HG03280 (cell line): ENCODE measurements around the gene NDUFV3.
A peak's percentile ranks its signal among the peaks of the same experiment; 100 is the strongest.
"Not testable (repeated sequence)": the region's sequence is repeated elsewhere in the genome, so short reads cannot be mapped to it uniquely, and the experiment has no call there.

ENCODE experiments used
- ATAC-seq: cut with Tn5 transposase; IDR thresholded peaks from one replicate; pipeline ENCODE4 v1.9.1; 2021; ENCODE audit warnings: mild to moderate bottlenecking, moderate library complexity; ENCODE audit not compliant: unreplicated experiment

NDUFV3 gene

DNA sequence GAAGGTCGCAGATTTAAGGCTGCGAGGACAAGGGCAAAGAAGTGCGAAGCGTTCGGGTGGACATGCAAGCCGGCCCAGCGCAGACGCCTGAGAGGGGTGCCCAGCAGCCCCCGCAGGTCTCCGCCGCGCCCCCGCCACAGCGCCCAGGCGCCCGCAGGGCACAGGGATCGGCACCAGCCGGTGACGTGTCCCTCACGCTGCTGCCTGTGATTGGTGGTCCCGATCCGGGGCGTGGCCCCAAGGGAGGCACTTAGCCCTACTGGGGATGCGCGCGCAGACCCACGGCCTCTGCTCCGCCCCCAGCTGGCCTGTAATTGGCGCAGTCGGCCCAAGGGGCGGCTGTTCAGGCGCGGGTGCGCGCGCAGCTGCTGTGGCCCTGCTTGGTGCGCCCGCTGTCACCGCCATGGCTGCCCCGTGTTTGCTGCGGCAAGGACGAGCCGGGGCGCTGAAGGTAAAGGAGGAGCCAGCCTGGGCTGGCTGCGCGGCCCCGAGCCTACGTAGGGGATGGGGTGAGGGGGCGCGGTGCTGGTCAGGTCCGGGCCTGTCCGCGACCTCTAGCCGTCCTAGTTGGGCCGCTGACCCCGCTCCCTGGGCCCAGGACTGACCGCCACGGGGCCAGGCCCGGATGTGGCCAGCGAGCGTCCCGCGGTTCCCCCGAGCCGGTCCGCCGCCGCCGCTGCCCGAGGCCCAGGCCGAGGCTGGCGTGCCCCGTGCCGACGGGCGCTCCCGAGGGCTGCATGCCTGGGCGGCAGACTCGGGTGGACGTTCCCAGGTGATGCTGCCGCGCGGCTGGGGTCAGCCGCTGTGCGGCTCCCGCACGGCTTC lies at the start of gene NDUFV3:
NDUFV3 (plus strand) TSS at position 379 of the 825 bp plus-strand sequence; CDS start at position 404, 25 bp downstream.
- ATAC-seq: peak; percentile 93

DNA sequence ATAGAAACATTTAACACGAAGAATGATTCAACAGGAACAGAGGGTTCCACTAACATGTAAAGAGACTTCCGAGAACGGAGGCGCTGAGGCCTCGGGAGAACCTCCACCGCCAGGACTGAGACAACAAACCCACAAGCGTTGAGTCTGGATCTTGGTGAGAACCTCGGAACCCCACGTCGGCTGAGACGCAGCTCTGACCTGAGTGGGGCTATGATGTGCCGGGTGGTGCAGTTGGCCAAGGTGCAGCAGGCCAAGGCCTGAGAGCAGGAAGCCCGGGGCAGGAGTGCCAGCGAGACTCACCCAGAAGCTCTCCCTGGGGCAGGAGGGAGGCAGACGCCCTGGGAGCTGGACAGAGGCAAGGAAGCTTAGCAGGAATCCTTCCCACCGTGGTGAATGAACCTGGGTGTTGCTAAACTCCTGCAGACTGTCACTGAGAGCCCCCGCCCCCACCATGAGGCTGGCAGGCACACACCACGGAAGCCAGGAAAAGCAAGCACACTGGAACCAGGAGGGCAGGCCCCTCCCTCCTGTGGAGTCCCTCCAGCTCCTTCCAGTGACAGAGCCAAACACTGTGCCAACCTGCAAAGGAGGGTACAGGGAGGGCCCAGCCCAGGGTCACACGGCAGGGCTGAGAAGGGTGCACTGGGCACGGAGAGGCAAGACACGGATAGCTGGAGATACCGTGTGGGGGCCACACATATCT lies 48.5 kb upstream of the NDUFV3 start:
- no peak for ATAC-seq

DNA sequence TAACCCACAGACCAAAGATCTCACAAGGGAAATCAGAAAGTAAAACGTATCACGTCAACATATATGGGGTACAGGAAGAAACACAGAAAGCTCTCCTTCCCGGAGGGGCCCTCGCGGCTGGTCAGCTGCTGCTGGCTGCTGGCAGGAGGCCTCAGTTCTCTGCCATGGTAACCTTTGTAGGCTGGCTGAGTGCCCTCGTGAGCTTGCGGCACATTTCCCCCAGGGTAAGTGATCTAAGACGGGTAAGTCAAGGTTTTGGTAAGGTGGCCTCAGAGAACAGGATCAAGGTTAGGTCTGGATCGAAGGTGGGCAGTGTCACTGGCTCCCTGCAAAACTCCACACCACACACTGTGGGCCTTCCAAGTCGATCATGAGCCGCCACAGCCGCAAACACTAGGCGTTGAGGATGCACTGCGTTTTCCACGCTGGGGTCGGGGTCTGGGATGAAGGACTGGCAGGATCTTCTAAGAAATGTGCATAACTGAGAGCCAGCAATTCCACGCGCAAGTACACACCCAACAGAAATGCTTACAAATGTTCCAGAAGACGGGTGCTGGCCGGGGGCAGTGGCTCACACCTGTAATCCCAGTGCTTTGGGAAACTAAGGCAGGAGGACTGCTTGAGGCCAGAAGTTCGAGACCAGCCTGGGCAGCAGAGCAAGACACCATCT lies 47.7 kb upstream of the NDUFV3 start:
- ATAC-seq: no peak

DNA sequence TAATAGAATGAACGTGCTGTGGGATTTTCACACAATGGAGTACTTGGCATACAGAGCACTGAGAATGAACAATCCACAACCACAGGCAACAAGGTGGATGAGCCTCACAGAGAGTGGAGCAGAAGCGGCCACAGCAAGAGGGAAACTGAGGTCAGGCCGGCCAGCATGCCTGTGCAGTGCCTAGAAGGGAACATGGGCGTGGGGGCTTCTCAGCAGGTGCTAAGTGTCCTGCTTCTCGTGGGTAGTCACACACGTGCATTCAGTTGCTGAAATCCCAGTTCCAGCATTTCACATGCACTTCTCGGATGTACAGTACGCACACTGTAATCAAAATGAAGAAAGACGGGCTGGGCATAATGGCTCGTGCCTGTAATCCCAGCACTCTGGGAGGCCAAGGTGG lies 46.9 kb upstream of the NDUFV3 start:
- no peak for ATAC-seq

DNA sequence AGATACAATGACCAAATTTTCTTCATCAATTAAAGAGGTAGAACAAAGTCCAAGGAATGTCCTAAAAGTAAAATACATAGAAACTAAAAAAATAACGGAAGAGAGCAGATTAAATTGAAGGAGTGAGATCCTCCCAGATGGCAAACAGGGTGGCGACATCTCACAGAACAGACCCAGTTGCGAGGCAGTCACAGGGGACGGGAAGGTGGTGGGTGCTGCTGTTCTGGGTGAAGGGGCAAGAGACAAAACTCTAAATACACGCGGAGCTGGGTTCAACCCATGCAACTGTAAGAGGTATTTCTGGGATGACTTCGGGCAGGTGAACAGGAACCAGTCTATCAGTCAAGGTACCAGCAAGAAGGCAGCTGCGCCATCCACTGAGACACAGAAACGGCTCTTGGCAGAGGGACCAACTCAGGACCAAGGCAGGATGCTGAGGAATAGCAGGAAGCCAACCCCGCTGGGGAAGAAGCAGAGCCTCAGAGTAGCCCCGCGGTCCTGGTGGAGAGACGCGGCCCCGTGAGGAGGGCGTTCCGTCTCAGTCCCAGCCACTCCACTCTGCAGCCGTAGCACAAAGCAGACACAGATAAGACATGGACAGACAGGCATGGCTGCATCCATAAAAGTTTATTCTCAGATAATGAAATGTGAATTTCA lies 45.9 kb upstream of the NDUFV3 start:
- no peak for ATAC-seq

DNA sequence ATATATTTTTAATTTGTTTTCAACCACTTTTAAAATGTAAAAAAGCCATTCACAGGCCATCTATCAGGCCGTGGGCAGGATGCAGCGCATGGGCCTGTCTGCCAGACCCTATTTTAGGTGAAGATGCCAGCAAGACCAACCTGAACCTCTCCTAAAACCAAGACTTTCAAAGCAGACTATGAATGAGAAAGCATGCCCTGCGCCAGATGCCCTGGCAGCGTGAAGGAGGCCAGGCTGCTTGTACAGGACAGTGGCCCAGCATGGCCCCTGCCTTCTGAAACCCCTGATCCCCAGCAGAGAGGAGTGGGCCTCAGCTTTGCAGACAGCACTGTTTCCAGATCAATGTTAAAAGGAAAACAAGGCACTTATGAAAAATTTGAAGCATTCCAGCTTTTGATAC lies 45.4 kb upstream of the NDUFV3 start:
- ATAC-seq: no peak

DNA sequence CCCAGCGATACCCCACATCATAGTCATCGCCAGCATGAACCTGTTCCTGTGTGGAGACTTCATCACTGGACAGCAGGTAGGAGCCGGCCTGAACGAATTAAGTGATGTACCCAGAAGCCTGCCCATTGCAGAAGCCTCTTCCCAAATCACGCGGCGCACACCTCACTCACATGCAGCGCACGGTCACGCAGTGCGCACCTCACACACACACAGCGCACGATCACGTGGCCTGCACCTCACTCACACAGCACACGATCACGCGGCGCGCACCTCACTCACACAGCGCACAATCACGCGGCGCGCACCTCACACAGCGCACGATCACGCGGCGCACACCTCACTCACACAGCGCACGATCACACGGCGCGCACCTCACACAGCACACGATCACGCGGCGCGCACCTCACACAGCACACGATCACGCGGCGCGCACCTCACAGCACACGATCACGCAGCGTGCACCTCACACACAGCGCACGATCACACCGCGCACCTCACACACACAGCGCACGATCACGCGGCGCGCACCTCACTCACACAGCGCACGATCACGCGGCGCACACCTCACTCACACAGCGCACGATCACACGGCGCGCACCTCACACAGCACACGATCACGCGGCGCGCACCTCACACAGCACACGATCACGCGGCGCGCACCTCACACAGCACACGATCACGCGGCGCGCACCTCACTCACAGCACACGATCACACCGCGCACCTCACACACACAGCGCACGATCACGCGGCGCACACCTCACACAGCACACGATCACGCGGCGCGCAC lies 44.8 kb upstream of the NDUFV3 start:
- ATAC-seq: not testable (repeated sequence)

DNA sequence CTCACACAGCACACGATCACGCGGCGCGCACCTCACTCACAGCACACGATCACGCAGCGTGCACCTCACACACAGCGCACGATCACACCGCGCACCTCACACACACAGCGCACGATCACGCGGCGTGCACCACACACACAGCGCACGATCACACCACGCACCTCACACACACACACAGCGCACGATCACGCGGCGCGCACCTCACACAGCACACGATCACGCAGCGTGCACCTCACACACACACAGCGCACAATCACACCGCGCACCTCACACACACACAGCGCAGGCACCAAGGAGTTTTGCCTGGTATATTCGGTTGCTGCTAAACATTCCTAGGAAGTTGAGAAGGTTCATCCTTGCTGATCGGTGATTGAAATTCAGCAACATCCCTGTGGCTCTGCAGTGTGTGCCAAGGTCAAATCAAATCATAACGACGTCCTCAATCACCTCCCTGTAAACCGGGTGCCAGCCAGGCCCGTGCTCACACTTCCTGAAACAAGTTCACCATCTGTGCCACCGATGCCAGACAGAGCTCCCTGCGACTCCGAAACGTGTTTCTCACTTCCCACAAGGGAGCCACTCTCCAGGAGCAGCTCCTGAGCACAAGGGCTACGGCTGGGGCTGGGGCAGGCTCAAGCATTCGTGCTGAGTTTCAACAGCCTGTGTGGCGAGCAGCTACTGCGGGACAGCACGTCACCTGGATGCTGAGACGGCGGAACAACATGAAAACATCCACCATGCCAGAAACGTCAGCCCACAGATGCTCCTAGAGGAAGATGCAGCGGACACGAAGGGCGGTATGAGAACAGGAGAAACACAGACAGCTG lies 44.0 kb upstream of the NDUFV3 start:
- no peak for ATAC-seq

DNA sequence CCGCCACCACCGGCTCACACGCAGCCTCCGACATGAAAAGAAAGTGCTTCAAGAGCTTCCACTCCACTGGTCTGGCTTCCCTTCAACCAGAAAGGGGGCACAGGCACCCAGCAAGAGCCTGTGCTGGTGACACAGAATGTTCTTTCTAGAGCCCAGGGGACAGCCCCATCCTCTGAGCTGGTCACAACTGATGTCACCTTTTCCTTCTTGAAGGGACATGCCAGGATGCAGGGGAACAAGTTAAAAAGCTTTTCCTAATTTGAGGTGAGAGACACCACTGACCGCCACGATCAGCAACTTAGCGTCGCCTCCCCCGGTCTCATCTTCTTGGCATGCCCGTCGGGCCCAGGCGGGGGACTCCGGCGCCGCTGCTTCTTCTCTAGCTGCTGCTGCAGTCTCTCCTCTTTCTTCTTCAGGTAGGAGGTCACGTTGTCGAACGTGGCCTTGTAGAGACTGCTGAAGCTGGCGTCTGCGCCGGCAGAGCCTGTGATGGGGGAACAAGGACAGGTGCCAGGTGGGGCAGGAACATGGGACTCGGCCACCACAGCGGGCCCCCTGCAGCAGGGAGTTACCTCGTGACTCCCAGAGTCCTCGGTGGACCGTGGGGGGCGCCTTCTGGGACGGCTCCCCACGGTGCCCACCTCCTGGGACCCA lies 43.2 kb upstream of the NDUFV3 start:
- no peak for ATAC-seq

DNA sequence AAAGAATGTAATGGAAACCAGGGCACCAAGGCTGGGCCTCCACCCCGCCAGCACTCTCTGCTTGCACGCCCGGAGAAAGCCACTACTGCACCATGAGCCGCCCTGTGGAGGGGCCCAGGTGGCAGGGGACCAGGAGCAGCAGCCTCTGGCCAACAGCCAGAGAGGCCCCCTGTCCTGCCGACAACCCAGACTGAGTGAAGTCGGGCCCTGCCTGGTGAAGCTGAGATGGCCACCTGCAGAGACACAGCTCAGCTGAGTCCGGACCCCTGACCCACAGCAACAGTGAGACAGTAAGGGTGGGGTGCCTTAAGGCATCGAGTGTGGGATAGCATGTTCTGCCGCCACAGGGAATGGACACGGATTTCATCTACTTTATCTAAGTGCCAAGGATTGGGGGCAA lies 42.6 kb upstream of the NDUFV3 start:
- ATAC-seq: no peak

DNA sequence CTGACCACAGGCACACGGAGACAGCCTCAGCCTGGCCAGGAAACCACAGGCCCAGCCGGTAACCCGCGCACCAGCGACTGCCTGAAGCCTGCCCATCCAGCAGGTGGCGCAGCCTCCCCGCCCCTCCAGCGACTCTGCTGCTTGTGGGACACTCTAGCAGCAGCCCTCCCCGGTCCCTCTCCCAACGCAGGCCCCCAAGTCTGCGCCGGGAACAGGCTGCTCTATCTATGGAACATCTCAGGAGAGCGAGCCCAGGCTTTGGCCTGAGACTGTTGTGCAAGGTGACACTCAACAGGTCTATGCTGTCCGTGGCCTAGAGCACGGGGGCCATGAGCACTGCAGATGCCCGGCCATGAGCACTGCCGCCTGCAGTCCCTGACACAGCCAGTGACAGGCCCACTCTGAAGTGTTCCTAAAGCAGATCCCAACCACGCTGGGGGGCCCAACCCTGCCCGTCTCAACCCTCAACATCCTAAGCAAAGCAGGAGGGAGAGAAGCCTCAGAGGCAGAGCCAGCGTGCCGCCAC lies 42.2 kb upstream of the NDUFV3 start:
- no peak for ATAC-seq

DNA sequence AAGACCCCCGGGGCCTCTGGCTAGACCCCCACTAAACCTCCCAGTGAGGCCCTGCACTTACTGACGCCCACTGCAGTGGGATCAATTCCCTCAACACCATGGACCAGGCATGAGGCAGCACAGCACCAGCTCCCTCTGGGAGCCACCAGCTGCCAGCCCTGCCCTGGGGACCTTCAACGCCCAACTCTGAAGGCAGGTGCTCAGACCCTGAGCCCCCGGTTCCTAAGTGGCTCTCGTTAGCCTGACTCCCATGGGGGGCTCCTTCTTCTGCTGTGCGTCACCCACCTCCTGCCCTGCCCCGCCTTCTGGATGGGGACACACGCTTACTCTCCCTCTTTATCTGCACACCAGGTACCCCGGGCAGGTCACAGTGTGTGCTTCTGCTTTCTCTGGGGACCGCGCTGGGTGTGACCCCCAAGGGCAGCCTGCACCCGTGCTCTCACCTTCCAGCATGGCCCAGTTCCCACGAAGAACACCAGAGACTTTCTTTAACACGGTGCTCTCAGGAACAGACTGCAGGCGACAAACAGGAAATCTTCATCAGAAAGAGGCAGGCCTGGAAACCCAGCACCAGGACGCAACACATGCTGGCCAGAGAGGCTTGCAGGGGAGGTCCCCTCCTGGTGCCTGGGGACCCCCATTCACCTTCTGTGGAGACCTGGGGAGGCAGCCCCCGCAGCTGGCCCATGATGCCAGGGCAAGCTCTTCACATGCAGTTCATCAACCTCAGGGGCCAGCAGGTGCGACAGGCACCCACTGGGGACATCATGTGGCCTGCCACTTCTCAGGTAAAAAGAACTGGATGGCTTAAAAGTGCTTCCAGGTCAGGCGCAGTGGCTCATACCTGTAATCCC lies 41.1 kb upstream of the NDUFV3 start:
- no peak for ATAC-seq

DNA sequence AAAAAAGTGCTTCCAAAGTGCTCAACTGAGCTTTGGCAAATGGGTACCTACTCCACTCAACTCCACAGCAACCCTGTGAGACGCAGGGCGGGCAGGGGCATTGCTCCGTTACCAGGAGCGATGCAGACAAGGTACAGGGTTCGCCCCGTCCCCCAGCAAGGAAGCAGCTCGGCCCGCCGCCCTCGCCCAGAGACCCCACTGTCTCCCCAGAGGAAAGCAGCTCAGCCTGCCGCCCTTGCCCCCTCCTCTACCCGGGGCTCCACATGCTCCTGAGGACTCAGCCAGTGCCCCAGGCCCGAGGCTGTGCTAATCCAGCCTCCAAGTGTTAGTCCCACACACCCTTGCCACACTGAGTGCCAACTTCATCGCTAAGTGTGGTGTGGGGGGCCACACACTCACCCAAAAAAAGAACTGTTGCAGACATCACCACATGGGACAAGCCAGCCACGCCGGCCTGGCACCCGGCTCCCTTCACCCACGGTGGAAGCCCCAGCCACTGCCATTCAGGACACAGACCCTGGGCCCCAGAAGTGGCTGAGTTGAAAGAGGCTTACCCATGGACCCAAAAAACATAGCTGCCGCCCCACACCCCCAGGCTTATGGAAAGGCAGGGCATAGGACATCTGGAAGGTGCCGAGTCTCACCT lies 40.1 kb upstream of the NDUFV3 start:
- no peak for ATAC-seq

DNA sequence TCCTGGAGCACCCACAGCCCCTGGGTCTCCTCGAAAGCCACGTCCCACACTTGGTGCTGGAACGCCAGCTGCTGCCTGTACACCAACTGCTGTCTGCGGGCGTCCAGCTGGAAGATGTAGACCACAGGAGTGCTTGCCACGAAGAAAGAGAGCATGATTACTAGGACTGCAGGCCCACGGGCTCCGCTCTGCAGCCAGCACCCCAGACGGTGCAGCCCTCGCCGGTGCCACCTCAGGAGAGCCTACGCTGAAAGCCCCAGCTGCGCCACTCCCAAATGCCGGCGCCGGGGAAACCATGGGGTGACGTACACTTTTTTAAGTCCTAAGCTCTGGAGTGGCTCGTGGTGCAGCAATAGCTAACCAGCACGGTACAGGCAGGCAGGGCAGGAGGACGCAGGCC lies 39.5 kb upstream of the NDUFV3 start:
- no peak for ATAC-seq

DNA sequence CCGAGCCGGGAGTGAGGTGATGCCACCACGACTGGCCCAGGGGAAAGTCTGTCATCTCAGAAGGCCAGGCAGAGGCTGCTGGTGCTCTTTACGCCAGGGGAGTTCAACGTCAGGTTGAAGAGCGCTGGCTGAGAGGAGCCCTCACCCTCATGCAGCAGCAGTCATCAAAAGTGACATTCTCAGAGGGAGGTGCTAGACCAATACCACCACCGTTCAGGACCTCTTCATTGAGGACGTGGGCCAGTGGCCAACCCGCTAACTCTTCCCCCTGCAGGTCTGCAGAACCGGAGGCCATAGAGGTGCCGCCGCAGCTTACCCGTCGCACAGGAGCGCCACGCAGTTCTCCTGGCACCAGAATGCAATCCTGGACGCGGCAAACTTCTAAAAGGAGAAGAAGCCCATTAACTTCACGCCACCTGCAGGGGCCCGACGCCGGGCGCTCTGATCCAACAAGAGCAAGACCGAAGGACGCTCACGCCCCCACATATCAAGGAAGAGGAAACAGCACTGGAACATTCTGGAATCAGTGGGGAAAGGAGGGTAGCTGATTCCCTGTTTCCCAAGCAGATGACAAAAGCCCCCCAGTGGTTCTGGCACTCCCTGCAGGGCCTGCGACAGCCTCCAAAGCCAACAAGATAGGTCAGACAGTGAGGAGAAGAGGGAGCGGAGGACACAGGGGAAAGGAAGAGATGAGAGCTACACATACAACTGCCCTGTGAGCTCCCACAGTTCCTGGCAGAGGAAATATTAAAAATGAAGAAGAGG lies 38.7 kb upstream of the NDUFV3 start:
- no peak for ATAC-seq

DNA sequence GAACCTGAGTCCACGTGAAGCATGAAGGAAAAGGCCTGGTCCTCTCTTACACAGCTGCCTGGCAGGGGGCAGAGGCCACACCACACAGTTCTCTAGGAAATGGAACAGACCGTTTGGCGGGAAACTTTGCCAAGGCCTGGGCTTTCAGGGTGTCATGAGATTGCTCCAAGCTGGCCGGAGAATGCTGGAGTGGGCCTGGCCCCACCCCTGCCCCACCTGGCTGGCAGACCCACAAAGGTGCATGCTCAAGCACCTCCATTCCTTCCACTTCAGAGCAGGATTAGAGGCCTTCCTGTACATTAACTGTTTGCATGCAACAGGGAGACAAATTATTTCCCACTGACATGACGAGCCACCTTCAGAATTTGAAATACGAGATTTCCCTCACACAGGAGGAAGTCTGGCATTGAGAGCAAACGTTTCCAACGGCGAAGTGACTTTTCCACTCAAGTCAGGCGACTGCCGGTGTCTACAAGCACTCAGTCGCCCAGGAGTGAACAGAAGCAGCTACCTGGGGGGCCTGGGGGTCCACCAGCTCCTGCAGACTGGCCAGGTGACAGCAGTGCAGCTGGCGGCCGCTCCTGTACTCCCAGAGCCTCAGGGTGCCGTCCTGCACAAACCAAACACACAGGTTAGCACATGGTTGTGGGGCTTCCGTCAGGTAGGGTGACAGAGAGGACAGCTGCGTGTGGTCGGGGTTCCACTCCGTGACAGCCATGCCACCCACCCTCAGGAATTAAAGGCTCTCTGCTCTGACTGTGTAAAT lies 37.8 kb upstream of the NDUFV3 start:
- no peak for ATAC-seq
